ENCODE results near the gene OVOL1.

DNA sequence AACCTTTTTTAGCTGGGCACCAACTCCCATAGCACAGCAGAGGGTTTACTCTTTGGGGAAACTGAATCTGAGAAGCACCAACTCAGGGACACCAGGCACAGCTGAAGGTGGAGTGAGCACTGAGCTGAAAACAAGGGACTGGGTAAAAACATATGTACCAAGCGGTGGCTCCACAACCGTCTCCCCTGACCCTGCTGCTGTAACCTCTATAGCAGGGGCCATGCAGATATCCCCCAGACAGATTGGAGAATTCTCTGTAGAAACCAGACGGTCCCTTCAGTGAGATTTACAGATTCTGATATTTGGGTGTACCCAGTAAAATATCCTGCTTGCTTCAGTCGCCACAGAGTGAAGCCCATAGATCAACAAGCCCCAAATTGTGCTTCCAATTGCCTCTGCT is 42.6 kb downstream of the OVOL1 start:
- TF ChIP-seq, protein P1, sequence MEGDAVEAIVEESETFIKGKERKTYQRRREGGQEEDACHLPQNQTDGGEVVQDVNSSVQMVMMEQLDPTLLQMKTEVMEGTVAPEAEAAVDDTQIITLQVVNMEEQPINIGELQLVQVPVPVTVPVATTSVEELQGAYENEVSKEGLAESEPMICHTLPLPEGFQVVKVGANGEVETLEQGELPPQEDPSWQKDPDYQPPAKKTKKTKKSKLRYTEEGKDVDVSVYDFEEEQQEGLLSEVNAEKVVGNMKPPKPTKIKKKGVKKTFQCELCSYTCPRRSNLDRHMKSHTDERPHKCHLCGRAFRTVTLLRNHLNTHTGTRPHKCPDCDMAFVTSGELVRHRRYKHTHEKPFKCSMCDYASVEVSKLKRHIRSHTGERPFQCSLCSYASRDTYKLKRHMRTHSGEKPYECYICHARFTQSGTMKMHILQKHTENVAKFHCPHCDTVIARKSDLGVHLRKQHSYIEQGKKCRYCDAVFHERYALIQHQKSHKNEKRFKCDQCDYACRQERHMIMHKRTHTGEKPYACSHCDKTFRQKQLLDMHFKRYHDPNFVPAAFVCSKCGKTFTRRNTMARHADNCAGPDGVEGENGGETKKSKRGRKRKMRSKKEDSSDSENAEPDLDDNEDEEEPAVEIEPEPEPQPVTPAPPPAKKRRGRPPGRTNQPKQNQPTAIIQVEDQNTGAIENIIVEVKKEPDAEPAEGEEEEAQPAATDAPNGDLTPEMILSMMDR (conservative IDR thresholded peaks at IDR 0.05; ENCODE audit: low read length): no peak
- TF ChIP-seq EZH2phosphoT487 (IDR thresholded peaks at IDR 0.05; ENCODE audit: borderline replicate concordance, low read depth, low read length): no peak

Data from OCI-LY7 (cell line).